Hematopoietic multipotent progenitor cell treated with erythropoietin and hydrocortisone succinate and interleukin-3 and kit ligand, for 8 days (in vitro differentiated cells): ENCODE data around the gene RNF130.
A peak's percentile ranks its signal among the peaks of the same experiment; 100 is the strongest.

ENCODE experiments used
- DNase-seq: peaks from one replicate; pipeline ENCODE4 v3.0.0-alpha.2; 2015

RNF130 gene, protein sequence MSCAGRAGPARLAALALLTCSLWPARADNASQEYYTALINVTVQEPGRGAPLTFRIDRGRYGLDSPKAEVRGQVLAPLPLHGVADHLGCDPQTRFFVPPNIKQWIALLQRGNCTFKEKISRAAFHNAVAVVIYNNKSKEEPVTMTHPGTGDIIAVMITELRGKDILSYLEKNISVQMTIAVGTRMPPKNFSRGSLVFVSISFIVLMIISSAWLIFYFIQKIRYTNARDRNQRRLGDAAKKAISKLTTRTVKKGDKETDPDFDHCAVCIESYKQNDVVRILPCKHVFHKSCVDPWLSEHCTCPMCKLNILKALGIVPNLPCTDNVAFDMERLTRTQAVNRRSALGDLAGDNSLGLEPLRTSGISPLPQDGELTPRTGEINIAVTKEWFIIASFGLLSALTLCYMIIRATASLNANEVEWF

GRCh38 chr5:180071531-180072255, at the start of gene RNF130:
TSS of gene RNF130 (minus strand) at chr5:180071759. CDS start at chr5:180071702, 57 bp downstream.
- peak; percentile 89 for DNase-seq

GRCh38 chr5:180120237-180121101, 48.9 kb upstream of the RNF130 start:
- DNase-seq = no peak

GRCh38 chr5:180119903-180120236, 48.3 kb upstream of the RNF130 start:
- no peak for DNase-seq

- no peak for DNase-seq
Measured at GRCh38 chr5:180119031-180119902, 47.7 kb upstream of the RNF130 start.

DNA sequence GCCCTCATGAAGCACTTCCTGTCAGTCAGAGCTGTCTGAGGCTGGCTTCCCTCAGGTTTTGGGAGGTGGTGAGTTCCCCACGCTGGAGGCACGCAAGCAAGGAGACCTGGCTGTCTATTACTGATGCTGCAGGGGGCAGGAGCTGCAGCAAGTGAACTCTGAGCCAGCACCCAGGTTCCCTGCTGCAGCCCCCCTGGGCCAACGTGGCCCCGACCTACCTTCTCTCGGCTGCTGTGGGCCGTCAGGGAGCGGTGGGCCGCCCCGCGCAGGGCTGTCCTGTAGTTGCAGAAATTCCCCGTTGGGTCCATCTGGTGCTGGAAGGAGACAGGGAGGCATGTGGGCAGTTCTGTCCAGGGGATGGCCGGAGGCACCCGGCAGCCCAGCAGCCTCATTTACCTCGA, 46.8 kb upstream of the RNF130 start:
- DNase-seq = no peak

DNA sequence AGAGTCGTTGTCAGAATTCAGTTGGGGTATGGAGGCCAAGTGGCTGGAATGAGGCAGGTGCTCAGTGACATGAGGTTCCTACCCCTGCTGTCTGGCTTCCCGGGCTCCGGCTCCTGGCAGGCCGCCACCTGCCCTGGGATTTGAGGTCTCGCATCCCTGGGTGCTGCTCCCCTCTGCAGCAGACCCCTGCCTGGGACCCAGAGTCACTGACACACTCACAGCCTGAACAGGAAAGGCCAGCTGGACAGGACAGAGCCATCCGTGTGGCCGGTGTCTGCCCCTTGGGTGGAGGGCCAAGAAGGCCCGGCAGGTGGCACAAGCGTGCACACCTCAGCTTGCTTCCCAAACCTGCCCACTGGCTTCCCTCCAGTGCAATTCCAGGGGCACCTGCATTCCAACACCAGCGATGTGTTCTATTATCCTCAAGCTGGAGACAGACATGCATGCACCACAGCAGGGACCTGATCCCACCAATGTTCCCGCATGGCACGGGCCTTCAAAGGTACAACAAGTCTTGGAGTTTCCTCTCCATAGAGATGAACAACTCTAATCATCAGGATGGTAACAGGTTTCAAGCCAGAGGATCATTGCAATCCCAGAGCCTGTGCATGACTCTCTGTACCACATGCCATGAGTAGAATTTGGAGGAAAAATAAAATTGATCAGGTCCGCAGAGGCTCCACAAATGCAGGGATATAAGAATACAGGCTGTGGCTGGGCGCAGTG, 45.6 kb upstream of the RNF130 start:
- DNase-seq = no peak

DNA sequence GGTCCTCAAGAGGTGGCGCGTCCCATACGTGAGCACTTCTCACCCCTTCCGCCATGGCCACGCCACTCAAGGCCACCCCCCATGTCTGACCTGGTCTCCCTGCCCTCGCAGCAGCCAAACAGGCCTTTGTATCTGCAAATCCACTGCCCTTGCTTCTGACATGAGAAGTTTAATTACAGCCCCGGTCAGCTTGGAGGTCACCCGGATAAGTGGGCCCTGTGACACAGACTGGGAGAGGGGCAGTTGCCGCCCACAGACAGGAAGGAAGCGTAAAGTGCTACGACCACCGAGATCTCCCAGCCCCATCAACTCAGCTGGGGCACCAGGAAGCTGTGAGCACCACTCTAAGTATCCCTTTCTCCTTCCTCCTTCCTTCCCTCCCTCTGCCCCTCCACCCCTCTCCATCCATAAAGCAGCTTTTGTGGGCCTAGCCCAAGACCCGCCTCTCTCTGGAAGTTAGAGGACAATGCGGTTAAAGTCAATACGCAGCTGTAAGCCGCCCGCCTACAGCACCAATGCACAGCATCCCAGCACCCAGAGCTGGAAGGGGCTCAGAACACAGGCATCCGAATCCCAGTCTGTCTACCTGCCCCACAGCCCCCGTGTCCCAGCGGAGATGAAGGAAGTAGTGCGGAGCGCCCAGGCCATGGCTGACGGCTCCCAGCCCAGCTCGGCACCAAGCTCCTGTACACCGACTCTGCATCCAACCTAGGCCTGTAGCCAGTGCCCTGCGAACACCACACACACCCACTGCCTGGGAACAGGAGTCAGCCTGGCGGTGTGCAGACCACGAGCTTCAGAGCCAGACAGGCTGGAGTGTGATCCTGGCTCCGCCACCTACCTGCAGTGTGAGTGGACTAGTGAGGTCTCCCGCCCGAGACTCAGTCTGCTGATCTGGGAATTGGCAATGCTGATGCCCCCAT, 44.8 kb upstream of the RNF130 start:
- DNase-seq = no peak

GRCh38 chr5:180115326-180116076, 43.9 kb upstream of the RNF130 start:
- DNase-seq = no peak

DNA sequence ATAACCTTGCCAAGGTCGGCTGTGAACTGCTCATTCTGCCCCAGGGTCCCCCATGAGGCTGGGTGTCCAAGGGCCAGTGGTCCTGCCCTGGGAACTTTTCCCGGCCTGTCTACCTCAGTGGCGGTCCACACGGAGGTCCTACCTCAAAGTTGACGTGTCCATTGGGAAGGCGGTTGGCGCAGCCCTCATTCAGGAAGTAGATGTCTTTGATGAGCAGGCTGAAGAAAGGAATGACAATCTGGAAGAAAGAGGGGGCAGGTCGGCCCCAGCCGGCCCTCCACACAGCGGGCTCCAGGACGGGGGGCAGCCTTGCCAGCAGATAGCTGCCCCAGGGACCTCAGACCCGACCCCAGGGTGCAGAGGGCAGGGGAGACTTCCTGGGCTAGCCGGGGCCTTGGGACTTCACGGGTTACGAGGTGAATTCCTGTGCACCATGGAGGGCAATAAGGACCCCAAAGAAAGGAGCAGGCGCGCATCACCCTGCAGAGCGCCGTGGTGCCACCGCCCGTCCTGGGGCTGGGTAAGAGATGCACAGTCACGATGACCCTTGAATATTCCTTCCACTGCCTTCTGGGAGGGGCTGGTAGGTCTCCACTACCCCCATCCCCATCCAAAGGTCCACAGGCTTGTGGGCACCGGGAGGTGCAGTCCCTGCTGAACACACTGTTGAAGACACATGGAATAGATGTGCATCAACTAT, 42.9 kb upstream of the RNF130 start:
- DNase-seq = no peak

DNA sequence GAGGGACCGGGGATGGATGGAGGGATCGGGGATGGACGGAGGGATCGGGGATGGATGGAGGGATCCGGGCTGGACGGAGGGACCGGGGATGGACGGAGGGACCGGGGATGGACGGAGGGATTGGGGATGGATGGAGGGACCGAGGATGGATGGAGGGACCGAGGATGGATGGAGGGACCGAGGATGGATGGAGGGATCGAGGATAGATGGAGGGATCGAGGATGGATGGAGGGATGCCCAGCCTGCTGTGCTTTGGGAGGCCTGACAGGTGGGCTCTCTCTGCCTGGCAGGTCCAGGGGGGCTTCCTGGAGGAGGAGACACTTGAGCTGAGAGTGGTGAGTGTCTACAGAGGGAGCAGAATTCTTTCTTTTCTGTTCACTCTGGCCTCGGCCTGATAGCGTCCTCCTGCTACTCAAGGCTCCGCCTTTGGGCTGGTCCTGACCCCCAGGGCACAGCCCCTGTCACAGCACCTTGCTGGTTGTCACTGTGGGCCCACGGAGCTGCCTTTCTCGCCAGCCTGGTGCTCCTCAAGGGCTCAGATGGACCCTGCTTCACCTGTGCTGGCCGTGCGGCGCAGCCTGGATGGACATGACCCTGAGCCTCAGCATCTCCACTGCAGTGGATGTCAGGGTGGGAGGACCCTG, 42.2 kb upstream of the RNF130 start:
- DNase-seq = no peak

DNA sequence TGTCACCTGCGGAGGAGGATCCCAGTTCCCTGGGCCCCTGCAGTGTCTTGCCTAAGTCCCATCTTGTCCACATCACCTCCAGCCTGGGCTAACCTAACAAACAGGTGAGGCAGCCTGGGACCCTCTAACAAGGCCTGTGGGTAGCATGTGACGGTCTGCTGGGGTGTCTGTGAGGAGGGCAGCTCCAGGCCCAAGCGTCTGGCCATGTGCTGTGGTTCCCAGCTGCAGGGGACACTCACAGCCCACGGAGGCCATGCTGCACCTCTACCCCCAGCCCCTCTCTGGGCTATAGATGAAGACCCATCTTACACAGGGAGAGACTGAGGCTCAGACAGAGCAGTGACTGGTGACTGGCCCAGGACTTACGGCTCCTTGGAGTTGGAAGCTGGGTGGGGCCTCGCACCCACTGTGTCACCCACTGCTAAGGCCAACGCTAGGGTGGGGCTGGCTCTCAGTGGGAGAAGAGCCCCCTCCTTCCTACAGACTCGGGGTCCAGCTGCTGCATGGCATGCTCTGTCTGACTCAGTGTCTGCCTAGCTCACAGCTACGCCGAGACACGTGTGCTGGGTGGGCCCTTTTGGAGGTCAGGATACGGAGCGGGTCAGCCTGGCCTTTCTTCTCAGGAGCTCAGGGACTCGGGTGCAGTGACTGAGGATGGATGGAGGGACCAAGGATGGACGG, 40.8 kb upstream of the RNF130 start:
- no peak for DNase-seq

DNA sequence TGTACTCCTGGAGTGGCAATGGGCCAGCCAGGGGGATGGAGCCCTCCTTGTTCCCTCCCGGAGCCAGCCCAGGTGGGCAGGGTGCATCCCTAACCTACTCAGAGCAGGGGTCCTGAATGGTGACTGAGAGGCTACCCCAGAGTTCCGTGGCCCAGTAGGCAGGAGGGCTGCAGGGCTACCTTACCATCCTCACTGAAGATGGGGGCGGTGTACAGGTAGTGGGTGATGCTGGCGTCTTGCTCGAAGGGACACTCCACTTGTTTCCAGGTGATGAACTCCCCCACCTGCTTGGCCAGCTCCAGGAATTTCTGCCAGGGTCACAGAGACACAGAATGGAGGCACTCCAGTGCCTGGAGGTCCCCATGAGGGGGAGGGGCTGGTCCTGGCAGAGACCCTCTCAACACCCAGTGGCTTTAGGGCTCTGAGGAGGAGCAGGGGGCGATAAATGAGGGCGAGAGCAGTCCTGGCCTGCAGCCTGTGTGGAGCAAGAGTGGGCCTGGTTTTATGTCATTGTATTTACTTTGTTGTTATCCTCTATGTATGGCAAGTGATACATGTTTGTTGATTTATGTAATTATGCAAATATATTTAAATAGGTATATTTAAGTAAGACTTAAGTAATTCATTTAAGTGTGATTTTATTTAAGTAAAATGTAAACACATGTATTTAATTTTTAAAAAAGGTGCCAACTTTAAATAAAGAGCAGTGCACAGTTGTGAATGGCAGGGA, 39.9 kb upstream of the RNF130 start:
- no peak for DNase-seq

DNA sequence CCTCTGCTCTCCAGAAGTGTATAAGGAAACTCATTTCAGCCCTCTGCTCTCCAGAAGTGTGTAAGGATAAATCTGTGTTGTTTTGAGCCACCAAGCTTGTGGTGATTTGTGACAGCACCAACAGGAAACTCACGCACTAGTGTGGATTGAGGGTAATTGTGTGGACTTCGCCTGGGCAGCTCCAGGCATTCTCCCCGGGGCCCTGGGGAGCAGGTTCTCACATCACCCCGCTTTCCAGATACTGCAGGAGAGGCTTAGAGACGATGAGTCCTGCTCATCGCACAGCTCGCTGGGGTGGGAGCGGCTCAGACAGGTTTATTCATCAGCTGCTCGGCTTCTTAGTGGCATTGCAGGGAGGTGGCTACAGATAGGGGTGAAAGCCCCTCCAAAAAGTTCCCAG, 38.4 kb upstream of the RNF130 start:
- no peak for DNase-seq

GRCh38 chr5:180107005-180107404, 35.4 kb upstream of the RNF130 start:
- DNase-seq = no peak

GRCh38 chr5:180105827-180106312, 34.3 kb upstream of the RNF130 start:
- peak; percentile 32 for DNase-seq

DNA sequence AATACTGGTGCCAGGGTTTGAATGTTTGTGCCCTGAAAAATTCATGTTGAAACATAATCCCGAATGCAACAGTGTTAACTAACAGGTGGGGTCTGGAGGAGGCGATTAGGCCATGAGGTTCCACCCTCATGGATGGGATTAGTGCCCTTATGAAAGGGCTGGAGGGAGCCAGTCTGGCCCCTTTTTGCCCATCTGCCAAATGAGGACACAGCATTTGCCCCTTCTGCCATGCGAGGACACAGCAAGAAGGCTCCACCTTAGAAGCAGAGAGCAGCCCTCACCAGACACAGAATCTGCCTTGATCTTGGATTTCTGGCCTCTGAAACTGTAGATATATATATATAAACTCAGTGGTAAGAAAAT, 32.6 kb upstream of the RNF130 start:
- DNase-seq = no peak

DNA sequence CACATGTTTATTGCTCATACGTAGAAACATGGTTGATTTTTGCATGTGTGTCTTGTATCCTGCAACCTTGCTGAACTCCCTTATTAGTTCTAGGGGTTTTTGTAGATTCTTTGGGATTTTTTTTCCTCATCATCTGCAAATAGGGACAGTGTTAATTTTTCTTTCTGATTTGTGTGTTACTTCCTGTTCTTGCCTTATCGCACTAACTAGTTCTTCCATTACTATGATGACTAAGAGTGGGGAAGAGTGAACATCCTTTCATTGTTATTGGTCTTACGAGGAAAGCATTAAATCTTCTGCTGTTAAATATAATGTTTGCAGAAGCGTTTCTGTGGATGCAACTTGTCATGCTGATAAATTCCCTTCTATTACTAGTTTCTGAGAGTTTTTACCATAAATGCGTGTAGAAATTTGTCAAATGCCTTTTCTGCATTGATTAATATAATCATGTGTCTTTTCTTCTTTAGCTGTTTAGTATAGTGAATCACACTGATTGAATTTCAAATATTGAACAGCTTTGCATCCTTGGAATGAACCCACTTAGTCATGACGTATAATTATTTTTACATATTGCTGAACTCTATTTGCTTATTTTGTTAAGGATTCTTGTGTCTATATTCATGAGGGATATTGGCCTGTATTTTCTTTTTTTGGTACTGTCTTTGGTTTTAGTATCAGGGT, 32.1 kb upstream of the RNF130 start:
- no peak for DNase-seq
